HepG2 (cell line): ENCODE data around the gene NELL1.

ENCODE experiments used
- TAF15 ChIP-seq: fragments of 200-400 bp; formaldehyde crosslinking; IDR thresholded peaks from one replicate; pipeline ENCODE4 v1.6.1; 2018; ENCODE audit warnings: mild to moderate bottlenecking, low read depth, low read length; ENCODE audit not compliant: poor library complexity, severe bottlenecking
- ZNF629 ChIP-seq: sonication (generic); formaldehyde crosslinking; conservative IDR thresholded peaks from 2 replicates; pipeline ENCODE4 v1.5.0; 2020; ENCODE audit warnings: missing genetic modification reagents

GRCh38 chr11:21307874-21308273 lies 638.5 kb downstream of the NELL1 start:
- TF ChIP-seq ZNF629 (CRISPR knock-in tag) (no peak), TAF15 (no peak)
